Mucosa of rectum (tissue), 2 donors: Measurements from ENCODE around the gene CACNA1H.
"Not testable (repeated sequence)": the region's sequence is repeated elsewhere in the genome, so short reads cannot be mapped to it uniquely, and the experiment has no call there.

Experiments used
- H3K27ac ChIP-seq, 2 donors: one replicate each; pipeline ENCODE4 v1.7.0; 2013; ENCODE audit warnings: inconsistent platforms in 2 of 2, low read depth in 2 of 2, low read length in 2 of 2
- H3K27me3 ChIP-seq, 2 donors: one replicate each; pipeline ENCODE4 v1.7.0; 2013; ENCODE audit warnings: low read length in 2 of 2; ENCODE audit not compliant: control insufficient read depth in 2 of 2, insufficient read depth in 2 of 2
- H3K36me3 ChIP-seq, 2 donors: one replicate each; pipeline ENCODE4 v1.7.0; 2013; ENCODE audit warnings: low read length in 2 of 2; ENCODE audit not compliant: control insufficient read depth in 2 of 2, insufficient read depth in 2 of 2
- H3K4me1 ChIP-seq, 2 donors: one replicate each; pipeline ENCODE4 v1.7.0; 2013; ENCODE audit warnings: low read length in 2 of 2, mild to moderate bottlenecking in 1 of 2; ENCODE audit not compliant: control insufficient read depth in 2 of 2, insufficient read depth in 2 of 2
- H3K4me3 ChIP-seq, 2 donors: one replicate each; pipeline ENCODE4 v1.7.0; 2013; ENCODE audit warnings: low read length in 2 of 2
- H3K9ac ChIP-seq, 2 donors: one replicate each; pipeline ENCODE4 v1.7.0; 2013; ENCODE audit warnings: low read length in 2 of 2, low read depth in 1 of 2, mild to moderate bottlenecking in 1 of 2
- H3K9me3 ChIP-seq, 2 donors: one replicate each; pipeline ENCODE4 v1.7.0; 2013; ENCODE audit warnings: low read length in 2 of 2; ENCODE audit not compliant: control insufficient read depth in 2 of 2
- donor health status: healthy.
- donor health status: Normal muscosa, but diverticular disease.

Gene CACNA1H

DNA sequence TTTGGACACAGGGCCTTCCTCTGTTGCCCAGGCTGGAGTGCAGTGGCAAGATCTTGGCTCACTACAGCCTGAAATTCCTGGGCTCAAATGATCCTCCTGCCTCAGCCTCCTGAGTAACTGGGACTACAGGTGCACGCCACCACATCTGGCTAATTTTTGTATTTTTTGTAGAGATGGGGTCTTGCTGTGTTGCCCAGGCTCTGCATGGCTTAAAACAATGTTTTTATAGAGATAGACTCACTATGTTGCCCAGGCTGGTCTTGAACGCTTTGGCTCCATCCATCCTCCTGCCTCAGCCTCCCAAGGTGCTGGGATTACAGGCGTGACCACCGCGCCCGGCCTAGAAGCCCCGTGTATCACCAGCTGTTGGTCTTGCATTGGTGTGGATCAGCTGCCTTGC is 116.5 kb downstream of the CACNA1H start:
- H3K27me3 ChIP-seq, H3K36me3 ChIP-seq: not testable (repeated sequence)

DNA sequence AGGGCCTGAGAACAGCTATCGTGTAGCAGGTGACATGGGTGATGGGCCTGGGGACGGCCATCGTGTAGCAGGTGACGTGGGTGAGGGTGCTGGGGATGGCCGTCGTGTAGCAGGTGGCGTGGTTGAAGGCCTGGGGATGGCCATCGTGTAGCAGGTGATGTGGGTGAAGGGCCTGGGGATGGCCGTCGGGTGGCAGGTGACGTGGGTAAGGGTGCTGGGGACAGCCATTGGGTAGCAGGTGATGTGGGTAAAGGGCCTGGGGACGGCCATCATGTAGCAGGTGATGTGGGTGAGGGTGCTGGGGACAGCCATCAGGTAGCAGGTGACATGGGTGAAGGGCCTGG is 118.4 kb downstream of the CACNA1H start:
- Histone ChIP-seq H3K27me3 (peaks cover 2 to 3% of the 10 kb centered on the region in 2 donors), H3K9me3 (no peaks in the 10 kb centered on the region), H3K4me3 (no peak overlapping the region), H3K9ac (no peak overlapping the region), H3K4me1 (peaks cover 2 to 9% of the 10 kb centered on the region in 2 donors), H3K36me3 (no peaks in the 10 kb centered on the region), H3K27ac (no peak overlapping the region)

More for the DNA sequence above, 116.5 kb downstream of the CACNA1H start:
- not testable (repeated sequence) for H3K4me3 ChIP-seq, H3K27ac ChIP-seq, H3K9me3 ChIP-seq, H3K9ac ChIP-seq, H3K4me1 ChIP-seq
